A549 treated with CORT108297 at 1 μM for 4 hours (cell line): ENCODE measurements around the gene ZNF311. TPM values are rescaled to one million over a fixed set of nuclear protein-coding genes. Genes with fewer than 3 reads are reported as not detected.

ENCODE experiments used
- total RNA-seq: library from RNA; stranded (reverse); fragments of 200-300 nt; extraction: Qiagen RNA extraction; gene quantifications from 5 replicates; pipeline ENCODE4 v1.2.3, GENCODE V29; 2022

The ZNF311 gene
- 0.07 to 0.21 TPM (median 0.18 TPM) in 5 replicates for total RNA-seq

DNA sequence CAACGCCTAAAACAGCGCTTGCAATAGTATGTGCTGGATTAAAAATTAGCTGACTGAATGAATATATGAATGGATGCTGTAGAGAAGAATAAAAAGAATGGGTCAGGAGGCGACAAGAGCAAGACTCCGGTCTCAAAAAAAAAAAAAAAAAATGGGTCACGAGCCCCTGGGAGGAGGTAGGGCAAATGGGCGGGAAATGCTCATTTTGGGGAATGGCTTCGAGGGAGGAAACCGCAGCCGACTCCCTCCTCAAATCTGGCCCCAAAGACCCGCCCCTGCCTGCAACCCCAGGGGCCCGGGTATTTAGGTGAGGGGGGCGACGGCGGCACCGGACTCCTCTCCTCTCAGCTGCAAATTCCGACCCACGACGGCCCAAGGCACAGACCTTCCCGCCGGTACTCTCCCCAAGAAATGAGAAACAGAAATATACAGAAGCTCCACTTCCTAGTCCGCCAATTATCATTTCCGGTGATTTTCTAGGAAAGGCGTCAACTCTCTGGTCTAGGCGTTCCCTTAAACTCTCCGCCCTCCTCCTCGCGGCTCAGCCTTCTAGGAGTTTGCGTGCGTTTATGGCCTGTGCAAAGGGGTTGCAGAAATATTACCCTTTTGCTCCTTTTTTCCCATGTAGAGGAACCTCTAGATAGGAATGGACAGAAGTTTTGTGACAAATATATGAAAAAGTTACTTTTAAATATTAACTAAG, at the start of gene ZNF311:
ZNF311 (minus strand) TSS at position 133 of the 703 bp plus-strand sequence. CDS start 1,361 bp downstream, outside the sequence.

DNA sequence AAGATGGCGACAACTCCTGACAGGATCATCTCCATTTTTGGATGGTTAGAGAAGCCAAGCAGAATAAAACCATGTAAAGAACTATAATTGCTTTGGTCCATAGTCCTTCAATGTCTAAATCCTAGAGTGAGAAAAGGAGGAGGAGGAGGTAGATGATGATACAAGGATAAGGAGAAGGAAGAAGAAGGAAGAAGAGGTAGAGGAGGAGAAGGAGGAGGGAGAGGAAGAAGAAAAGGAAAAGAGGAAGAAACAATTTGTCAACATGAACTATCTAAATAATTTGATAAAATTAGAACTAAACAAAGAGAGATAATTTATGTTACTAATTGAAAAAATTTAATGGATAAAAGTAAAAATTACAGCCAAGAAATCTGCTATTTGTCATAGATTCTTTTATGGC, 40.0 kb upstream of the ZNF311 start, which contains the start of gene OR2W1:
OR2W1 (minus strand) TSS at position 101 of the 400 bp plus-strand sequence; CDS start at position 101, 0 bp downstream.

Other genes with a start within 250 kb of the ZNF311 start
- gene TRIM27, start 81.3 kb downstream of the ZNF311 start, total RNA-seq = 35.3 to 47.8 TPM (median 43.5 TPM) in 5 replicates
- gene OR2W1, start 39.9 kb upstream of the ZNF311 start, total RNA-seq = not detected in 5 replicates
- gene OR2B3, start 82.0 kb upstream of the ZNF311 start, total RNA-seq = not detected in 5 replicates
- not detected in 5 replicates for gene OR2J1, start 94.2 kb upstream of the ZNF311 start, total RNA-seq
- gene OR2J3, start 102.7 kb upstream of the ZNF311 start, total RNA-seq = not detected in 5 replicates
- not detected in 5 replicates for gene OR2J2, start 165.6 kb upstream of the ZNF311 start, total RNA-seq